Activated CD4-positive, CD25-positive, alpha-beta regulatory T cell (primary cell): ENCODE results near the gene ARHGAP15.

Experiments used
- DNase-seq, 4 experiments: peaks; one replicate each; lab custom pipeline; 2025; lab: John Stamatoyannopoulos, UW

ARHGAP15 gene

GRCh38 chr2:143720095-143720664 lies 591.0 kb downstream of the ARHGAP15 start:
- DNase-seq, result no peak

- no peak for DNase-seq
Measured at GRCh38 chr2:143725400-143725799, 596.2 kb downstream of the ARHGAP15 start.

- DNase-seq, result no peak
Measured at GRCh38 chr2:143726151-143726845, 597.1 kb downstream of the ARHGAP15 start.

GRCh38 chr2:143728498-143728897 lies 599.3 kb downstream of the ARHGAP15 start:
- DNase-seq, result no peak

GRCh38 chr2:143729296-143729814 lies 600.1 kb downstream of the ARHGAP15 start:
- DNase-seq, result no peak

GRCh38 chr2:143730155-143730952 lies 601.1 kb downstream of the ARHGAP15 start:
- no peak for DNase-seq

GRCh38 chr2:143730953-143731260 lies 601.7 kb downstream of the ARHGAP15 start:
- DNase-seq, result no peak

GRCh38 chr2:143732076-143732475 lies 602.9 kb downstream of the ARHGAP15 start:
- DNase-seq, result no peak

- DNase-seq, result no peak
Measured at GRCh38 chr2:143732871-143733270, 603.7 kb downstream of the ARHGAP15 start.

- DNase-seq, result no peak
Measured at GRCh38 chr2:143734507-143734906, 605.3 kb downstream of the ARHGAP15 start.

- DNase-seq, result no peak
Measured at GRCh38 chr2:143736904-143737303, 607.7 kb downstream of the ARHGAP15 start.

- DNase-seq, result no peak
Measured at GRCh38 chr2:143740431-143740830, 611.2 kb downstream of the ARHGAP15 start.

GRCh38 chr2:143741205-143741604 lies 612.0 kb downstream of the ARHGAP15 start:
- DNase-seq, result no peak

GRCh38 chr2:143742581-143742980 lies 613.4 kb downstream of the ARHGAP15 start:
- no peak for DNase-seq

GRCh38 chr2:143744114-143744513 lies 614.9 kb downstream of the ARHGAP15 start:
- no peak for DNase-seq

GRCh38 chr2:143745060-143745459 lies 615.8 kb downstream of the ARHGAP15 start:
- no peak for DNase-seq

- DNase-seq, result no peak
Measured at GRCh38 chr2:143754742-143755141, 625.5 kb downstream of the ARHGAP15 start.

GRCh38 chr2:143758629-143759330 lies 629.6 kb downstream of the ARHGAP15 start:
- DNase-seq, result no peak

GRCh38 chr2:143759455-143759854 lies 630.2 kb downstream of the ARHGAP15 start:
- no peak for DNase-seq

- no peak for DNase-seq
Measured at GRCh38 chr2:143762176-143762928, 633.1 kb downstream of the ARHGAP15 start.

GRCh38 chr2:143764261-143764660 lies 635.0 kb downstream of the ARHGAP15 start:
- DNase-seq, result no peak

GRCh38 chr2:143764706-143765105 lies 635.5 kb downstream of the ARHGAP15 start:
- DNase-seq, result no peak
